ENCODE data around the gene ACOT7. TPM values are rescaled to one million over a fixed set of nuclear protein-coding genes. Genes with fewer than 3 reads are reported as not detected.
"Not testable (repeated sequence)": the region's sequence is repeated elsewhere in the genome, so short reads cannot be mapped to it uniquely, and the experiment has no call there.

ACOT7 gene
- 28.8 TPM for polyA plus RNA-seq
- long read RNA-seq, donor 1, partial matches to known transcripts, result 0 of 5 reads
- long read RNA-seq, donor 1, other reads (novel, unspliced or antisense), result 0 of 5 reads
- long read RNA-seq, donor 2, transcript ACOT7-210 (9 exons, 1,403 nt), result major isoform, 8 of 9 reads
- long read RNA-seq, donor 2, partial matches to known transcripts, result 0 of 9 reads
- long read RNA-seq, donor 2, other reads (novel, unspliced or antisense), result 0 of 9 reads
- long read RNA-seq, donor 3, result 0 reads
- long read RNA-seq, donor 4, result 0 reads
- long read RNA-seq, donor 5, transcript ACOT7-210 (9 exons, 1,403 nt), result major isoform, 5 of 8 reads
- long read RNA-seq, donor 5, partial matches to known transcripts, result 0 of 8 reads
- long read RNA-seq, donor 5, other reads (novel, unspliced or antisense), result 0 of 8 reads
- long read RNA-seq, donor 6, transcript ACOT7-210 (9 exons, 1,403 nt), result major isoform, 8 of 8 reads
- long read RNA-seq, donor 6, partial matches to known transcripts, result 0 of 8 reads
- long read RNA-seq, donor 6, other reads (novel, unspliced or antisense), result 0 of 8 reads
- long read RNA-seq, donor 7, partial matches to known transcripts, result 0 of 5 reads
- long read RNA-seq, donor 7, other reads (novel, unspliced or antisense), result 0 of 5 reads
- long read RNA-seq, donor 8, transcript ACOT7-210 (9 exons, 1,403 nt), result major isoform, 7 of 156 reads
- long read RNA-seq, donor 8, partial matches to known transcripts, result 148 of 156 reads
- long read RNA-seq, donor 8, other reads (novel, unspliced or antisense), result 0 of 156 reads
- long read RNA-seq, donor 9, partial matches to known transcripts, result 46 of 84 reads
- long read RNA-seq, donor 9, other reads (novel, unspliced or antisense), result 32 of 84 reads
- long read RNA-seq, donor 10, transcript ACOT7-210 (9 exons, 1,403 nt), result major isoform, 5 of 7 reads
- long read RNA-seq, donor 10, partial matches to known transcripts, result 0 of 7 reads
- long read RNA-seq, donor 10, other reads (novel, unspliced or antisense), result 0 of 7 reads
- long read RNA-seq, donor 11, partial matches to known transcripts, result 0 of 5 reads
- long read RNA-seq, donor 11, other reads (novel, unspliced or antisense), result 0 of 5 reads

- H3K4me3 ChIP-seq (ENCODE audit: low read length), result peak within 1 kb of the TSS; percentile 30
- DNase-seq, result peak; percentile 94 to 98
- H3K36me3 ChIP-seq (ENCODE audit: control insufficient read depth, insufficient read depth, low read length), result peaks cover 3% of the 10 kb centered on the region
- H3K27me3 ChIP-seq (ENCODE audit: control insufficient read depth, insufficient read depth, low read length), result no peaks in the 10 kb centered on the region
- WGBS (ENCODE audit: insufficient coverage, low lambda C conversion rate), result no CpG with 5 or more reads among the region's 87 CpGs
- peak within 1 kb of the TSS; percentile 76 for H3K27ac ChIP-seq (ENCODE audit: low read length)
- H3K9me3 ChIP-seq (ENCODE audit: control insufficient read depth, low read depth, low read length), result no peaks in the 10 kb centered on the region
- peaks cover 14% of the 10 kb centered on the region for H3K4me1 ChIP-seq (ENCODE audit: control insufficient read depth, insufficient read depth, low read length)
Measured at GRCh38 chr1:6393400-6394187, at the start of gene ACOT7. Gene ACOT7 (minus strand): TSS chr1:6393767. CDS start chr1:6393399, 368 bp downstream.

GRCh38 chr1:6441586-6441985, 48.0 kb upstream of the ACOT7 start:
- H3K4me1 ChIP-seq (ENCODE audit: control insufficient read depth, insufficient read depth, low read length), result peaks cover 13% of the 10 kb centered on the region
- no peak for DNase-seq
- peaks cover 11% of the 10 kb centered on the region for H3K27me3 ChIP-seq (ENCODE audit: control insufficient read depth, insufficient read depth, low read length)
- H3K4me3 ChIP-seq (ENCODE audit: low read length), result no peak overlapping the region
- no CpG with 5 or more reads among the region's 7 CpGs for WGBS (ENCODE audit: insufficient coverage, low lambda C conversion rate)
- no peaks in the 10 kb centered on the region for H3K36me3 ChIP-seq (ENCODE audit: control insufficient read depth, insufficient read depth, low read length)
- H3K9me3 ChIP-seq (ENCODE audit: control insufficient read depth, low read depth, low read length), result no peaks in the 10 kb centered on the region
- no peak overlapping the region for H3K27ac ChIP-seq (ENCODE audit: low read length)

- peaks cover 6% of the 10 kb centered on the region for H3K4me1 ChIP-seq (ENCODE audit: control insufficient read depth, insufficient read depth, low read length)
- H3K36me3 ChIP-seq (ENCODE audit: control insufficient read depth, insufficient read depth, low read length), result no peaks in the 10 kb centered on the region
- DNase-seq, result peak in 1 of 2 donors; percentile 71
- no peak overlapping the region for H3K4me3 ChIP-seq (ENCODE audit: low read length)
- H3K27me3 ChIP-seq (ENCODE audit: control insufficient read depth, insufficient read depth, low read length), result peaks cover 7% of the 10 kb centered on the region
- no peak overlapping the region for H3K27ac ChIP-seq (ENCODE audit: low read length)
- WGBS (ENCODE audit: insufficient coverage, low lambda C conversion rate), result no CpG with 5 or more reads among the region's 101 CpGs
- H3K9me3 ChIP-seq (ENCODE audit: control insufficient read depth, low read depth, low read length), result no peaks in the 10 kb centered on the region
Measured at GRCh38 chr1:6440198-6441126, 46.9 kb upstream of the ACOT7 start.

- WGBS (ENCODE audit: insufficient coverage, low lambda C conversion rate), result no CpG with 5 or more reads among the region's 5 CpGs
- H3K27me3 ChIP-seq (ENCODE audit: control insufficient read depth, insufficient read depth, low read length), result peaks cover 10% of the 10 kb centered on the region
- H3K36me3 ChIP-seq (ENCODE audit: control insufficient read depth, insufficient read depth, low read length), result no peaks in the 10 kb centered on the region
- H3K9me3 ChIP-seq (ENCODE audit: control insufficient read depth, low read depth, low read length), result no peaks in the 10 kb centered on the region
- H3K4me1 ChIP-seq (ENCODE audit: control insufficient read depth, insufficient read depth, low read length), result no peaks in the 10 kb centered on the region
- DNase-seq, result no peak
- no peak overlapping the region for H3K27ac ChIP-seq (ENCODE audit: low read length)
- no peak overlapping the region for H3K4me3 ChIP-seq (ENCODE audit: low read length)
Measured at GRCh38 chr1:6438047-6438525, 44.5 kb upstream of the ACOT7 start.

GRCh38 chr1:6437012-6437700, 43.6 kb upstream of the ACOT7 start:
- not testable (repeated sequence) for H3K4me1 ChIP-seq (ENCODE audit: control insufficient read depth, insufficient read depth, low read length); H3K36me3 ChIP-seq (ENCODE audit: control insufficient read depth, insufficient read depth, low read length); H3K27ac ChIP-seq (ENCODE audit: low read length); DNase-seq; H3K4me3 ChIP-seq (ENCODE audit: low read length); H3K27me3 ChIP-seq (ENCODE audit: control insufficient read depth, insufficient read depth, low read length); H3K9me3 ChIP-seq (ENCODE audit: control insufficient read depth, low read depth, low read length)
- WGBS (ENCODE audit: insufficient coverage, low lambda C conversion rate), result no CpG with 5 or more reads among the region's 22 CpGs

GRCh38 chr1:6436277-6436676, 42.7 kb upstream of the ACOT7 start:
- not testable (repeated sequence) for H3K36me3 ChIP-seq (ENCODE audit: control insufficient read depth, insufficient read depth, low read length); H3K27ac ChIP-seq (ENCODE audit: low read length); DNase-seq; H3K4me1 ChIP-seq (ENCODE audit: control insufficient read depth, insufficient read depth, low read length); H3K4me3 ChIP-seq (ENCODE audit: low read length); H3K9me3 ChIP-seq (ENCODE audit: control insufficient read depth, low read depth, low read length); H3K27me3 ChIP-seq (ENCODE audit: control insufficient read depth, insufficient read depth, low read length)
- WGBS (ENCODE audit: insufficient coverage, low lambda C conversion rate), result no CpG with 5 or more reads among the region's 3 CpGs

GRCh38 chr1:6435547-6435946, 42.0 kb upstream of the ACOT7 start:
- Histone ChIP-seq H3K4me1 (ENCODE audit: control insufficient read depth, insufficient read depth, low read length) (no peaks in the 10 kb centered on the region), H3K9me3 (ENCODE audit: control insufficient read depth, low read depth, low read length) (no peaks in the 10 kb centered on the region), H3K27me3 (ENCODE audit: control insufficient read depth, insufficient read depth, low read length) (peaks cover 13% of the 10 kb centered on the region), H3K36me3 (ENCODE audit: control insufficient read depth, insufficient read depth, low read length) (no peaks in the 10 kb centered on the region), H3K4me3 (ENCODE audit: low read length) (no peak overlapping the region), H3K27ac (ENCODE audit: low read length) (no peak overlapping the region)
- DNase-seq, result no peak
- WGBS (ENCODE audit: insufficient coverage, low lambda C conversion rate), result no CpG with 5 or more reads among the region's 3 CpGs

GRCh38 chr1:6435129-6435528, 41.6 kb upstream of the ACOT7 start:
- H3K4me1 ChIP-seq (ENCODE audit: control insufficient read depth, insufficient read depth, low read length), result no peaks in the 10 kb centered on the region
- no peaks in the 10 kb centered on the region for H3K9me3 ChIP-seq (ENCODE audit: control insufficient read depth, low read depth, low read length)
- no peak for DNase-seq
- no peak overlapping the region for H3K27ac ChIP-seq (ENCODE audit: low read length)
- H3K36me3 ChIP-seq (ENCODE audit: control insufficient read depth, insufficient read depth, low read length), result no peaks in the 10 kb centered on the region
- peaks cover 16% of the 10 kb centered on the region for H3K27me3 ChIP-seq (ENCODE audit: control insufficient read depth, insufficient read depth, low read length)
- WGBS (ENCODE audit: insufficient coverage, low lambda C conversion rate), result no CpG with 5 or more reads among the region's 15 CpGs
- H3K4me3 ChIP-seq (ENCODE audit: low read length), result no peak overlapping the region

GRCh38 chr1:6434186-6434585, 40.6 kb upstream of the ACOT7 start:
- WGBS (ENCODE audit: insufficient coverage, low lambda C conversion rate), result no CpG with 5 or more reads among the region's 5 CpGs
- no peaks in the 10 kb centered on the region for H3K9me3 ChIP-seq (ENCODE audit: control insufficient read depth, low read depth, low read length)
- H3K4me3 ChIP-seq (ENCODE audit: low read length), result no peak overlapping the region
- no peak for DNase-seq
- H3K36me3 ChIP-seq (ENCODE audit: control insufficient read depth, insufficient read depth, low read length), result no peaks in the 10 kb centered on the region
- no peaks in the 10 kb centered on the region for H3K4me1 ChIP-seq (ENCODE audit: control insufficient read depth, insufficient read depth, low read length)
- H3K27me3 ChIP-seq (ENCODE audit: control insufficient read depth, insufficient read depth, low read length), result peaks cover 15% of the 10 kb centered on the region
- no peak overlapping the region for H3K27ac ChIP-seq (ENCODE audit: low read length)

All from large intestine (tissue), 12 donors.